Measurements from ENCODE around the gene VCX.
A peak's percentile ranks its signal among the peaks of the same experiment; 100 is the strongest.
"Not testable (repeated sequence)": the region's sequence is repeated elsewhere in the genome, so short reads cannot be mapped to it uniquely, and the experiment has no call there.

The VCX gene

GRCh38 chrX:7842871-7843270, at the start of gene VCX:
VCX (plus strand) TSS chrX:7843171; CDS start chrX:7843204, 33 bp downstream.
- not testable (repeated sequence) for DNase-seq

DNA sequence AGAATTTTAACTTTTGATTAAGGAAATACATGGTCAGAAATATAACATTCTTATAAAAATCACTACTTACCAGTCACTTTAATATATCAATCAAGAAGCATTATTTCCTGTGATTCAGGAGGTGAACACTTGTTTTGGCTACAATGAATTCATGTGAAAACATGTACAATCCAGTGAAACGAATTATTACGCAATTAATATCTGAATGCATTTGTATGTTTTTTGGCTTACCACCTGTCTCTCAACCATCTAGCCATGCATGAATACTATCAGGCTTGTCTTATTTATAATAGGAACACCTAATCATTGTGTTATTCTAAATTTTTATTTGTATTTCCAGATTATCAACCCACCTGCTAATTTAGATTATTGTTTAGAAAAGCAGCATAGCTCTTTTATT, 44.6 kb upstream of the VCX start:
- DNase-seq = no peak

GRCh38 chrX:7801711-7802110, 41.3 kb upstream of the VCX start:
- no peak for DNase-seq

DNA sequence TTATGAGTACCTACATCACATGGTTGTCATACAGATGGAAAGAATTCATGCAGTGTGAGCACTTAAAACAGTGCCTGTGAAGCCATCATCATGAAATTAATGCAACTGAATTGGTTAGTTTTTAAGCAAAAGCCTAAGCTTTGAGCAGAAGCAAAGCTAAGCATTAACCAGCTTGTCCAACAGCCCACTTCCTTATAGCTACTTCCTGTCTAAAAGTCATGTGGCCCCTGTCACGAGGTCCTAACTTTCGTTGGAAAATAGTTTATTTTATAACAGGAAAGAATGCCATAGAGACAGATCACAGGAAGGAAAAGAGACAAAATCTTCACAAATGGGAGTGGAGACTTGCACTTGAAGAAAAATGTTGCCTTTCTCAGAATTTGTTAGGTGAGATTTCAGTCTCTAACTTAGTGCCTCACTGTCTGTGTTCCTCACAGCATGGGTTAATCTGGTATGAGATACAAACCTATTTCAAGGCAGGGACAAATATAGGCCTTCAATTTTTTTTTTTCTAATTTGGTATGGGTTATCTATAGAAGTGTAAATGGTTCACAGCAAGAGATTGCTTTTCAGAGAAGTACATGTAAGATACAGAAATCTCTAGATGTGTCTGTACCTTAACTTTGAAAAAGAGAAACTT, 27.7 kb upstream of the VCX start:
- no peak for DNase-seq

DNA sequence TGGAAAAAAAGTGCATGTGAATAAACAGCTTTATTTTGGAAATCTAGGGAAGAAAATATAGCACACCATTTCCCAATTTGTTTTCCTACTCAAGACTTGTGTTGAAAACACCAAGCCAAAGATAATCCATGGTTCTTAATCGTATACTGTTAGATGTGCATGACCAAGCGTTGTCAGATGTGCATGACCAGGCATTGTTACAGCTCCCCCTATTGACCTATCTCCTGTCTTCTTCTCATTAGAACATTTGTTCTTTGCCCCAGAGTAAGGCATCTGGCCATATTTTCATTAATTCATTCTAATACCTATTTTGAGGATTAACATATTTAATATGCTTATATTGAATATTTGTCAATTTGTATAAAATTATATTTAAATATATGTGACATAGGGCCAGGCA, 14.4 kb upstream of the VCX start:
- DNase-seq = no peak

DNA sequence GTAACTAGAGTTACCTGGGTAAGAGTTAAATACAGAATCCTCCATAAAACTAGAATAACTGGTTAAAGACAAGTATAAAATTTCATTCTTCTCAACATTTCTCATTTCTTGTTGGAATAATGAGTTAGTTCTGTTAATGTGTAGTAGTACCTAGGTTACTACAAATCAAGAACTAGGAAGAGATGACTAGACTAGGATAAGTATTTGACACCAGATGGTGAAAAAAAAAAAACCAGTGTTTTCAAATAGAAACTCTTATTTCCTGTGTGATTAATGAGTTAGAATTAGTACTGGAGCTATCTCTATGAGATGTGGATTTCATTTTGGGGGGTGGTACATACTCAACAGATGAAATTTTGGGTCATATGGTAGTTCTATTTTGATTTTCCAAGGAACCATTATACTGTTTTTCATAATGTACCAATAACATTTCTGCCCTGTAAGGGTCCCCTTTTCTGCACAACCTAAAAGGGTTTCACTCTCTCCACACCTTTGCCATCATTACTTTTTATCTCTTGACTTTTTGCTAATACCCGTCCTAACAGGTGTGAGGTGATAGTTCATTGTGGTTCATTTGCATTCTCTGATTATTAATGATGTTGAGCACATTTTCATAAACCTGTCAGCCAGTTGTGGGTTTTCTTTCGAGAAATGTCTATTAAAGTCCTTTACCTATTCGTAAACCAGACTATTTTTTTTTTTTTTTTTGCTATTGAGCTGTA, 1.7 kb upstream of the VCX start:
- no peak for DNase-seq

- no peak for DNase-seq
These were observed 9.2 kb downstream of the VCX start for GRCh38 chrX:7852166-7852565.

- no peak for DNase-seq
These were observed 29.1 kb downstream of the VCX start for GRCh38 chrX:7872042-7872441.

- DNase-seq = no peak
These were observed 34.0 kb downstream of the VCX start for GRCh38 chrX:7876957-7877356.

- peak; percentile 0 for DNase-seq
These were observed 46.2 kb downstream of the VCX start for GRCh38 chrX:7889135-7889534.

DNA sequence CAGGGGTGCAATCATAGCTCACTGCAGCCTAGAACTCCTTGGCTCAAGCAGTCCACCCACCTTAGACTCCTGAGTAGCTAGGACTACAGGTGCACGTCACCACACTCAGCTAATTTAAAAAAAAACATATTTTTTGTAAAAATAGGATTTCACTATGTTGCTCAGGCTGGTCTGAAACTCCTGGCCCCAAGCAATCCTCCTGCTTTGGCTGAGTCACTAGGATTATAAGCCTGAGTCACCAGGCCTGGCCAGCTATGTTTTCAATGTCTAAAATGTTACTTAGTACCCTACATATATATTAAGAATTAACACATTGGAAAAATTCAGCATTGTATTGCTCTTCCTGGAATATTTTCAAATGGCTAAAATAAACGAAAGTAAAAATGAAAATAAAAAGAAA, 46.7 kb downstream of the VCX start:
- no peak for DNase-seq

GRCh38 chrX:7891928-7892327, 49.0 kb downstream of the VCX start:
- DNase-seq = no peak

Measured in NCI-H1694 (cell line).